Activated CD4-positive, alpha-beta T cell treated with anti-CD3 and anti-CD28 coated beads, Interleukin-2, amount 10 ng/mL, durations not matched to agents 7 days and 5 days (primary cell): ENCODE data around the gene MS4A13. TPM values are rescaled to one million over a fixed set of nuclear protein-coding genes. Genes with fewer than 3 reads are reported as not detected.
"Not testable (repeated sequence)": the region's sequence is repeated elsewhere in the genome, so short reads cannot be mapped to it uniquely, and the experiment has no call there.

Experiments used
- CTCF ChIA-PET: fragments of 350-600 bp; sonication (Branson Sonifier 250); formaldehyde crosslinking; loops from one replicate; lab custom pipeline; 2021; ENCODE audit warnings: antibody characterized with exemption; lab: Charles Lee
- POLR2A ChIA-PET: fragments of 350-600 bp; sonication (Branson Sonifier 250); formaldehyde crosslinking; loops from one replicate; lab custom pipeline; 2021; ENCODE audit warnings: antibody characterized with exemption; lab: Charles Lee
- DNase-seq: peaks from one replicate; pipeline ENCODE4 v3.0.0-alpha.2; 2020
- H3K27ac Mint-ChIP-seq: one replicate; pipeline ENCODE4 v1.8.0; 2021; ENCODE audit warnings: mild to moderate bottlenecking, moderate library complexity, mixed read lengths
- H3K27me3 Mint-ChIP-seq: one replicate; pipeline ENCODE4 v1.8.0; 2021; ENCODE audit warnings: mixed read lengths
- H3K36me3 Mint-ChIP-seq: one replicate; pipeline ENCODE4 v1.8.0; 2021; ENCODE audit warnings: low read depth, mixed read lengths
- H3K4me1 Mint-ChIP-seq: one replicate; pipeline ENCODE4 v1.8.0; 2021; ENCODE audit warnings: mixed read lengths
- H3K4me3 Mint-ChIP-seq: one replicate; pipeline ENCODE4 v1.8.0; 2021; ENCODE audit warnings: mild to moderate bottlenecking, moderate library complexity, mixed read lengths
- H3K9me3 Mint-ChIP-seq: one replicate; pipeline ENCODE4 v1.8.0; 2021; ENCODE audit warnings: mixed read lengths
- total RNA-seq, 2 experiments: library from RNA; stranded (reverse); gene quantifications; one replicate each; pipeline ENCODE4 v1.2.3, GENCODE V29; 2021

The MS4A13 gene
- total RNA-seq, 2 experiments from 2014 or later = not detected

GRCh38 chr11:60504219-60504905, 10.8 kb upstream of the MS4A13 start:
- Mint-ChIP-seq H3K9me3 (peaks cover 4% of the 10 kb centered on the region), H3K4me3 (peak overlapping the region; percentile 1), H3K27me3 (peaks cover 70% of the 10 kb centered on the region), H3K27ac (no peak overlapping the region), H3K4me1 (peaks cover 13% of the 10 kb centered on the region), H3K36me3 (peaks cover 4% of the 10 kb centered on the region)
- DNase-seq = peak; percentile 42
- POLR2A ChIA-PET = no interaction called here
- CTCF ChIA-PET = interaction anchor here (1.4 kb wide), 1 partner anchor 8 kb away, joined by 5 read pairs; no protein-coding TSS in a partner anchor

GRCh38 chr11:60509609-60510008, 5.6 kb upstream of the MS4A13 start:
- H3K27ac Mint-ChIP-seq = not testable (repeated sequence)

GRCh38 chr11:60510209-60510608, 5.0 kb upstream of the MS4A13 start:
- POLR2A ChIA-PET, H3K4me1 Mint-ChIP-seq, H3K9me3 Mint-ChIP-seq, H3K4me3 Mint-ChIP-seq, H3K36me3 Mint-ChIP-seq, H3K27ac Mint-ChIP-seq, CTCF ChIA-PET, DNase-seq: not testable (repeated sequence)
- peaks cover 50% of the 10 kb centered on the region for H3K27me3 Mint-ChIP-seq

More at GRCh38 chr11:60509609-60510008, 5.6 kb upstream of the MS4A13 start:
- DNase-seq, POLR2A ChIA-PET, CTCF ChIA-PET, H3K4me3 Mint-ChIP-seq, H3K9me3 Mint-ChIP-seq, H3K36me3 Mint-ChIP-seq, H3K4me1 Mint-ChIP-seq: not testable (repeated sequence)
- peaks cover 54% of the 10 kb centered on the region for H3K27me3 Mint-ChIP-seq

- H3K4me3 Mint-ChIP-seq = no peak overlapping the region
- H3K27me3 Mint-ChIP-seq = peaks cover 40% of the 10 kb centered on the region
- DNase-seq = no peak
- peaks cover 4% of the 10 kb centered on the region for H3K9me3 Mint-ChIP-seq
- ChIA-PET POLR2A (no interaction called here), CTCF (no interaction called here)
- no peaks in the 10 kb centered on the region for H3K4me1 Mint-ChIP-seq
- H3K36me3 Mint-ChIP-seq = no peaks in the 10 kb centered on the region
- H3K27ac Mint-ChIP-seq = no peak overlapping the region
Observed at GRCh38 chr11:60511393-60511792, 3.8 kb upstream of the MS4A13 start.

GRCh38 chr11:60512651-60513225, 2.5 kb upstream of the MS4A13 start:
- ChIA-PET CTCF (no interaction called here), POLR2A (no interaction called here)
- Mint-ChIP-seq H3K9me3 (peaks cover 4% of the 10 kb centered on the region), H3K27me3 (peaks cover 30% of the 10 kb centered on the region), H3K4me3 (no peak overlapping the region), H3K27ac (no peak overlapping the region), H3K36me3 (no peaks in the 10 kb centered on the region), H3K4me1 (no peaks in the 10 kb centered on the region)
- no peak for DNase-seq

GRCh38 chr11:60513496-60514460, 1.4 kb upstream of the MS4A13 start:
- POLR2A ChIA-PET = no interaction called here
- H3K27ac Mint-ChIP-seq = no peak overlapping the region
- no peak overlapping the region for H3K4me3 Mint-ChIP-seq
- DNase-seq = no peak
- CTCF ChIA-PET = no interaction called here
- H3K36me3 Mint-ChIP-seq = no peaks in the 10 kb centered on the region
- H3K4me1 Mint-ChIP-seq = no peaks in the 10 kb centered on the region
- H3K9me3 Mint-ChIP-seq = peaks cover 4% of the 10 kb centered on the region
- H3K27me3 Mint-ChIP-seq = peaks cover 28% of the 10 kb centered on the region

- POLR2A ChIA-PET = no interaction called here
- Mint-ChIP-seq H3K4me1 (no peaks in the 10 kb centered on the region), H3K9me3 (no peaks in the 10 kb centered on the region), H3K27me3 (peaks cover 9% of the 10 kb centered on the region), H3K4me3 (no peak overlapping the region), H3K36me3 (no peaks in the 10 kb centered on the region), H3K27ac (no peak overlapping the region)
- CTCF ChIA-PET = no interaction called here
- DNase-seq = no peak
Observed at GRCh38 chr11:60528465-60528864, 13.3 kb downstream of the MS4A13 start.

GRCh38 chr11:60528934-60529333, 13.7 kb downstream of the MS4A13 start:
- no peak overlapping the region for H3K4me3 Mint-ChIP-seq
- no peaks in the 10 kb centered on the region for H3K4me1 Mint-ChIP-seq
- H3K27ac Mint-ChIP-seq = no peak overlapping the region
- H3K9me3 Mint-ChIP-seq = no peaks in the 10 kb centered on the region
- peaks cover 9% of the 10 kb centered on the region for H3K27me3 Mint-ChIP-seq
- DNase-seq = no peak
- CTCF ChIA-PET = no interaction called here
- no peaks in the 10 kb centered on the region for H3K36me3 Mint-ChIP-seq
- POLR2A ChIA-PET = no interaction called here

GRCh38 chr11:60530454-60531100, 15.4 kb downstream of the MS4A13 start:
- no peak overlapping the region for H3K27ac Mint-ChIP-seq
- H3K27me3 Mint-ChIP-seq = peaks cover 9% of the 10 kb centered on the region
- H3K9me3 Mint-ChIP-seq = no peaks in the 10 kb centered on the region
- DNase-seq = no peak
- H3K4me1 Mint-ChIP-seq = no peaks in the 10 kb centered on the region
- no peak overlapping the region for H3K4me3 Mint-ChIP-seq
- H3K36me3 Mint-ChIP-seq = no peaks in the 10 kb centered on the region
- POLR2A ChIA-PET = no interaction called here
- CTCF ChIA-PET = no interaction called here

GRCh38 chr11:60532383-60532782, 17.2 kb downstream of the MS4A13 start:
- not testable (repeated sequence) for H3K4me1 Mint-ChIP-seq

GRCh38 chr11:60538627-60539026, 23.4 kb downstream of the MS4A13 start:
- CTCF ChIA-PET = interaction anchor here (0.6 kb wide), 1 partner anchor 1912 kb away, joined by 3 read pairs; no protein-coding TSS in a partner anchor
- H3K36me3 Mint-ChIP-seq, H3K27ac Mint-ChIP-seq, DNase-seq, H3K27me3 Mint-ChIP-seq, H3K9me3 Mint-ChIP-seq, H3K4me1 Mint-ChIP-seq, H3K4me3 Mint-ChIP-seq, POLR2A ChIA-PET: not testable (repeated sequence)

More at GRCh38 chr11:60532383-60532782, 17.2 kb downstream of the MS4A13 start:
- CTCF ChIA-PET, POLR2A ChIA-PET, H3K36me3 Mint-ChIP-seq, H3K27ac Mint-ChIP-seq, H3K27me3 Mint-ChIP-seq, H3K4me3 Mint-ChIP-seq, H3K9me3 Mint-ChIP-seq, DNase-seq: not testable (repeated sequence)

GRCh38 chr11:60544077-60544476, 28.9 kb downstream of the MS4A13 start:
- Mint-ChIP-seq H3K9me3 (no peaks in the 10 kb centered on the region), H3K27ac (no peak overlapping the region), H3K36me3 (no peaks in the 10 kb centered on the region), H3K27me3 (peaks cover 15% of the 10 kb centered on the region), H3K4me3 (no peak overlapping the region), H3K4me1 (no peaks in the 10 kb centered on the region)
- POLR2A ChIA-PET = interaction anchor here (0.6 kb wide), 1 partner anchor 42 kb away, joined by 5 read pairs; no protein-coding TSS in a partner anchor
- no peak for DNase-seq
- CTCF ChIA-PET = no interaction called here
